Measurements from ENCODE around the gene MLLT10.

The MLLT10 gene

DNA sequence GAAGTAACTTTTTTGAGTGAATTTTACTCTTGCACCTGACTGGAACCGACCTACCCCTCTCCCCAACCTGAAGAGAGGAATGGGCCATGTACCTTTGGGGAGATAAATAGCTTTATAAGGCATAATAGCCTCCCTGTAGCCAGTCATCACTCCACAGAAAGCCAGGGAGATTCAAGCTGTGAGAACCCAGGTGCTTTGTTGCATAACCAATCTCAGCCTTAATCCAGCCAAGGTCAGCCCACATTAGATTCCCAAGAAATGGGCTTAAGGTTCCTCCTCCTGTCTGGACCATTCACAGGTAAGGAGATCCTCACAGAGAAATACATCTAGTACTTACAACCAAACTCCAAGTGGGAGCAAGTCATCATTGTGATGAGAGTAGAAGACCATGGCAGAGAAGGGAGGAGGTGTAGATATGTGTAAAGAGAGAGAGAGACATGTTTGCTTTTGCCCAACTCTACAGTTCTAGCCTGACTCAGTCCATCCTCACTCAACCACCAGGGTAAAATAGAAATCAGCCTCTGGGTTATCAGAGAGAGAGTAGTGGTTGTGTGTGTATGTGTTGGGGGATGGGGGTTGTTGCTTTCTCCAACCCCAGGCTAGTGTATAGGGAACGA is 32.2 kb upstream of the MLLT10 start:
- no peak for DNase-seq

DNA sequence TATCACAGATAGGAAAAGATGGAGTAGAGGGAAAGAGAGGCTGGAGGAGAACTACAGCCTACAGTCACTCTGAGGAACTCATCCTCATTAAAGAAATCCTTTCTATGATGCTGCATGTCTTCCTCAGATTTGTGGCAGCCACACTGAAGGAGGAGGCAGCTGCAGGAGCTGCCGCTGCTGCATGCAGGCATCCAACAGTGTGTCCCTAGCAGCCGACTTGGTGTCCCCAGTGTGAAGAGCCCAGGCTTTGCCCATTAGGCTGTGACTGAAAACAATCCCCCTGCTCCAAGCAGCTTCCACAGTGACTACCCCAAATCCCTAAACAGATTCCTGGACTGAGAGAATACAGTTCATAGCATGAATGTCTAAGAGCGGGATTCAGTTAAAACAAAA is 31.7 kb upstream of the MLLT10 start:
- no peak for DNase-seq

DNA sequence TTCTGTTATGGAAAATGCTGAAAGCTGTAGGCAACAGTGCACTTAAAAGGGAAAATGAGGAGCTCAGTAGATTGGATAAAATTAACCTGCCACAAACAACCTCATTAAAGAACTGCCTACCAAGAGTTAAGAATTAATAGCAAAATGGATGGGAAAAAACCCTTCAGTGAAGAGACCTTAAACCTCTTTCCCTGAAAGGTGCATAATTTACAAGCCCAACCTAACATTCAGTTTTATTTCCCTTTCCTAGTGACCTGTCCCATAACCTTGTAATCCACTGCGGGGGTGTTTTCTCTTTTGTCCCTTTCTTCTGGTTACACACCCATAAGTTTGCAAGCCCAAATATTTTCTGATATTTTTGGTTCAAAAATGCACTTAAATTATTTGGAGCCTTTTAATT is 30.5 kb upstream of the MLLT10 start:
- DNase-seq, result no peak

GRCh38 chr10:21505711-21506278 is 28.2 kb upstream of the MLLT10 start:
- no peak for DNase-seq

DNA sequence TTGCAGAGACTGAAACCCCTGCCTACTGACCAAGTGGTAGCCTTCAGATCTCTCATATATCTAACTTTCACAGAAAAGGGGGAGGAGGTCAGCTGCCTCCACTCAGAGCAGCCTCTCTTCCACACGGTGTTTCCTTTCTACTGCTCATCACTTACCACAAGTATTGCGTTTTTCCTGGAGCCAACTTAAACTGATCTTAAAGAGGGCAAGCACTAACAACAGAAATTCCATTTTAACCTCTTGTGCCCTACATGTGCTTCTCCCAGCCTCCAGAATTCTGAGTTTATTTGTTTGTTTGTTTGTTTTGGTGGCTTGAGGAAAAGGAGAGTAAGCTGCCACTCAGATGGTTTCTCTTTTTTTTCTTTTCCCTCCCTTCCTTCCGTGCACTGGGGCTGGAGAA is 27.7 kb upstream of the MLLT10 start:
- no peak for DNase-seq

DNA sequence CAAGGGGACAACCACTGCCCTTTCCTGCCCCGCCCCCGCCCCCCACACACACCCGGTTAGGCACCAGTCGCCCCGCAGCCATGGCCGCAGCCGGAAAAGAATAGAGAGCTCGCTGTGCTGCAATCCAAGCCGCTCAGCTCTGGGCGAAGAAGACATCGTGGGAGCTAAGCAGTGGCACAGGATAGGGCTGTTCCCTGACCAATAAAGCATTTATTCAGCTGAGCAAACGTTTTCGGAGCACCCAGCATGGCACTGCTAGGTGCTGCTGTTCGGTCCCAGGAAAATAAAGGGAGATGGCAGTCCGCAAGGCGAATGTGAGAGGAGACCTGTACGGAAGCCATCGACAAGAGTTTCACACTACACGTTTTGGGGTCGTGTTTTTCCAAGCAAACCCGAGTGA is 26.9 kb upstream of the MLLT10 start:
- DNase-seq, result no peak

- DNase-seq, result no peak
Measured at GRCh38 chr10:21508706-21509331, 25.2 kb upstream of the MLLT10 start.

DNA sequence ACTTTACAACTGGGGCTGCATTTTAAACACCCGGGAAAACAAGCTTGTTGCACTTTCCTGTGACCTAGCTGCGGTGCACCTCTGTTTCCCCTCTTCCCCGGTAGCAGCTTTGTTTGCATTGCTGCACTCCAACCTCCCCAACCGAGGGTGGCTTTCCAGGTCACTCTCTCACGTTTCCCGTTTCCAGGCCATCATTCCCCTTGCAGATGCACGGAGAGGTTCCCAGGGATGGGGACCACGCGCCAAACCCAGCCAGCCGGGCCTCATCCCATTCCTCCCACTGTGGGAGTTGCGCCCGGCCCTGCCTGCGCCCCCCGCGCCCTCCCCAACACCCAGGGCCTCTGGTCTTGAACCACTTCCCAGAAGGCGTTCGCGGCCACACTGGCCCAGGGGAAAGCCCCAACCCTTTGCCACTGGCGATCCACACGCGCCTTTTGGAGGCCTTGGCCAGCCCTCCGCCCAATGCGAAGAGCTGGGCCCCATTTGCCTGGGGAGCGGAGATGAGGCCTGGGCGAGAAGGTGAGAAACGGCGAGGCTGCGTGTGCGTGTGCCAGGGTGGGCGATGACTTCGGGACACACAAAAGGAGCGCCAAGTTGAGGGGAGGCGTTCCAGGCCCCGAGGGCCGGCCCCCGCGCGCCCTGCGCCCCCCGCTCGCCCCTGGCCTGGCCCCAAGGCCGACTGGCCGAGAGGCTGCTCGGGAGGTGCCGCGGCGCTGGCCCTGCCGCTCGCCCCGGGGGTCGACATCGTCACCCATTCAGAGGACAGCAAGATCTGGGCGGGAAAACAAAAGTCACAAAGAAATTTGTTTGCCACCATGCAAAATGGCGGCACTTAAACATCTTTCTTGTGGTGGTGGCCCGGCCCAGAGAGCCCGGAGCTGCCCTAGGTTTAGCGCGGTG is 24.4 kb upstream of the MLLT10 start:
- DNase-seq, result no peak

DNA sequence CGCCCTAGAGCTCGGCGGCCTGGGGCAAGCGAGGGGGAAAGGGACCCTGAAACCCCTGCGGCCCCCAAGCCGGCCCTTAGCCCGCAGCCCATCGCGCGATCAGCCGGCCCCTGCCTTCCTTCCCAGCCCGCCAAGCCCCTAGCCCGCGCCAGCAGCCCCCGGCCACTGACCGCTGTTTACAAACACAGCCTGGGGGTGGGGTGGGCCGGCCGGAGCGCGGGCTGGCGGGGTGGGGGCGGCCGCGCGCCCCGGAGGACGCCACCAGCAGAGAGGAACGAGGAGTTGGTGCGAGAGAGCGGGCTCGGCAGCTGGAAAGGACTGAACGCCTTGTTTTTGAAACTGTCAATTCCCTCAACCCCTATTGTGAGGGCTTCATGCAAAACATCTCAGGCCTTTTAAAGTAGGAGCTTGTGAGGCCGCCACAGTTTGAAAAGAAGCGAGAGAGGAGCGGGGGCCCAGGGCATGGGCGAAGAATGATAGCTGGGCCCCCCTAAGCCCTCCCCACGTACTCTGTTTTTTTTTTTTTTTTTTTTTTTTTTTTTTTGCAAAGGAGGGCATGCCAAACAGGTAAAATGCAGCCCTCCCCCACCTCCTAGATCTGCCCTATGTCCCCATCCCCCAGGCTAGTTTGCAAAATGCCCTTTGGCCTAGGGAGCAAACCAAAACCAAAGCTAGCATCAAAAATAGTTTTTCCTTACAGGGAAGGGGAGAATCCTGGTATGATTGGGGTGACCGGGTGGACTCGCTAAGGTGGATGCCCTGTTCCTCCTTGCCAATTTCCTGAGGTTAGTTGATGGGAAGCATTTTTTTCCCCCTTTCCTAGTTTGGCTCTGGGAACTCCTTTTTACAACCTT is 23.6 kb upstream of the MLLT10 start:
- DNase-seq, result no peak

- no peak for DNase-seq
Measured at GRCh38 chr10:21511095-21511570, 22.9 kb upstream of the MLLT10 start.

GRCh38 chr10:21511946-21512572 is 22.0 kb upstream of the MLLT10 start:
- no peak for DNase-seq

DNA sequence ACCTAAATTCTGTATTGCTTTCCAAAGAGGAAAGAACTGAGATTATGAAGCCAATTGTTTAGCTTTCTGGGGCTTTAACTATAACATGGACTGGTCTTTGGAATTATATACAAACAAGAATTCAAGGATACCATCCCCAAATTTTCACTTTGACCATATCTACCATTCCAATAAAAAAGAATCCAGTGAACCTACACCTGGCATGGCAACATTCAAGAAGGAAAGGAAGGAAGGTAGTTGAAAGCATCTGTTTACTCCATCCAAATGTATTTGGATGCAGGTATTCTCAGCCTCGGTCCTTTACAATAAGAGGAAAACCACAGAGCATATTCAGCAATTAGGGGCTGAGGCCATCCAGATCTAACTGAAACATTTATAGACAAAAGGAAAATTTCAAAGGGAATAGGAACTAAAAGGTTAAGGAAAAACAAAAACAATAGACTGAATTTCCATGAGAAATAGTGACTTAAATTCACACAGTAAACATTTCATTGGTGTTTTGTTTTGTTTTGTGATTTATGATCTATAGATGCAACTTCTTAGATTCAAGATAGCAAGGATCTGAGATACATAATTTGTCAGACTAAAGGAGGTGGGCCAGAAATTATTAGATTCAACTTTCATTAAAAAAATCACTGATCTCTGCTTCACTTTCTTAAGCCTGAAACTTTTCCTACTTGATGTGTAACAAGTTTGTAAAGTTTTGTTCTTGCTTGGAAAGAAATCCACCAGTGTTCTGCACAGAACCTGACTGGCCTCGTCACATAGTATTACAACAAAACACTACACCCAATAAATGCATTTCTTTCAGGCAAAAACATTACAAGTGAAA is 21.2 kb upstream of the MLLT10 start:
- DNase-seq, result no peak

DNA sequence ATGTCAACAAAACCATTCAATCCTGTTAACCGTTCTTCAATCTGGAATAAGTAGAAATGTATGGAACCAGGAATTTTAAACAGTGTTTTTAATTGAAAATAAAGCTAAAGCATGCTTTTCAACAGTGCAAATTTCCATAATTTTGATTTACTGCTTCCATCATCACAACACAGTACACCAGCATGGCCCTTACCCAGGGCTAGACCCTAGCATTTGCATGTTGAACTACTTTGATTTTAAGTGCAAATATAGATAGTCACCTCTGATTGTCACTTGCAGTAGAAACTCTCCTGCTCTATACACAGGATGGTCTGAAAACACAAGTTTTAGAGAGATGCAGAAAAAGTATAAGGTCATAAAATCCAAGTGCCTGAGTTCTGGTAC is 20.6 kb upstream of the MLLT10 start:
- no peak for DNase-seq

DNA sequence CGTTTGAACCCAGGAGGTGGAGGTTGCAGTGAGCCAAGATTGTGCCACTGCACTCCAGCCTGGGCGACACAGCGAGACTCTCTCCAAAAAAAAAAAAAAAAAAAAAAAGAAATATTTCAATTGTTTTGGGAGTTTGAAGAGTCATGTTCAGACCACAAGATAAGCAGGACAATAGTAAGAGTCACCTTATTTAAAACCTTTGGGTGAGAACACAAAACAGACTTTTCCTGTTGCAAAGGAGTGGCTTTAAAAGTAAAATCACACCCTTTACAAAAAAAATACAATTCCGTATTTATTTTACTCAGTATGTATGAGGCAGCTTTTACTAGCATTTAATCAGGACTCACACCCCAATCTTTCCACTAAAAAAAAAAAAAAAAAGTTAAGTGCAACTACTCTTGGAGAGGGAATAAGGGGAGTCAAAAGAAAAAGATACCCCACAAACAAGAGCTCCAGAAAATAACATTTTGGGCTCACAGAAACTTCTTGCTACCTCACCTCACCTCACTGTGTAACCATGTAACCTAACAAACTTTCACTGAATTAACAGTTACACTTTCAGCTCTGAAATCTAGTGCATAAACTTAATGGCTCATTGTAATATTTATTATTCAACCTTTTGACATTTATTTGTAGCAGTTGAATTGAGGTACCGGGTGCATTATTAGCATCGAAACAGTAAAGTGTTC is 19.8 kb upstream of the MLLT10 start:
- no peak for DNase-seq

GRCh38 chr10:21514818-21515351 is 19.1 kb upstream of the MLLT10 start:
- DNase-seq, result no peak

- no peak for DNase-seq
Measured at GRCh38 chr10:21515361-21516241, 18.4 kb upstream of the MLLT10 start.

- no peak for DNase-seq
Measured at GRCh38 chr10:21516242-21517131, 17.5 kb upstream of the MLLT10 start.

Measured in cerebellar nuclear complex (tissue), 1 donor.